Brain microvascular endothelial cell (primary cell): Measurements from ENCODE around the gene CRAMP1.

Experiments
- DNase-seq: peaks from one replicate; pipeline ENCODE4 v3.0.0-alpha.2; 2020
- H3K27ac ChIP-seq: fragments of 250-450 bp; sonication (Bioruptor Pico); 2 replicates; pipeline ENCODE4 v1.5.1; 2020; ENCODE audit warnings: mild to moderate bottlenecking, moderate library complexity
- H3K27me3 ChIP-seq: fragments of 250-450 bp; sonication (Bioruptor Pico); replicated peaks from 2 replicates; pipeline ENCODE4 v1.5.1; 2020; ENCODE audit warnings: mild to moderate bottlenecking
- H3K36me3 ChIP-seq: fragments of 250-450 bp; sonication (Bioruptor Pico); replicated peaks from 2 replicates; pipeline ENCODE4 v1.5.1; 2020; ENCODE audit warnings: mild to moderate bottlenecking
- H3K4me3 ChIP-seq: 2 replicates; pipeline ENCODE4 v1.5.1; 2011; ENCODE audit warnings: low read depth, mild to moderate bottlenecking, control low read depth, low read length, moderate library complexity
- in situ Hi-C: cut with HindIII; loops from 2 replicates; pipeline ENCODE4 v1.10.0; 2017; ENCODE audit warnings: low sequenced_read_pairs, low pct_ligation_motif_present
- TF ChIP-seq, protein P1 (sequence below): IDR thresholded peaks from 2 replicates; pipeline ENCODE4 v1.5.1; 2011; ENCODE audit warnings: low read depth, mild to moderate bottlenecking, moderate library complexity, low read length, control low read depth, inconsistent platforms; ENCODE audit errors: missing control alignments

The CRAMP1 gene

DNA sequence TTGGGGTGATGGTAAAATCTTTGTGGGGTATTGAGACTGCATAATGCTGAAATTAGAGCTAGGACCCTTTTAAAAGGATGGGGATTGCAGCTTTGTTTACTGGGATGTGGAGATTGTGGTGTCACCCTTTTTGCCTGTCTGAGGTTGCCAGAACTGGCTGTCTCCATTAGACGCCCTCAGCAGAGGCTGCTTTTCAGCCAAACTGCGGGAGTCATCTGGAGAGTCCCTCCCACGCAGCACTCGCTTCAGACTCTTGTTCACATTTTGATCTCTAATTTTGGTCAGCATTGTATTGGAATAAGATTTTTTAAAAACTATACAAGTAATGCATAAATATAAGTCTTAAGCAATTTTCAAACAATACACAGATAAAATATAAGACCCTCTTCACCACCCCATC, 38.0 kb downstream of the CRAMP1 start:
- no peak overlapping the region for H3K27ac ChIP-seq
- in situ Hi-C loops = no loop called here
- no peaks in the 10 kb centered on the region for H3K27me3 ChIP-seq
- no peak for DNase-seq
- TF ChIP-seq, protein P1, sequence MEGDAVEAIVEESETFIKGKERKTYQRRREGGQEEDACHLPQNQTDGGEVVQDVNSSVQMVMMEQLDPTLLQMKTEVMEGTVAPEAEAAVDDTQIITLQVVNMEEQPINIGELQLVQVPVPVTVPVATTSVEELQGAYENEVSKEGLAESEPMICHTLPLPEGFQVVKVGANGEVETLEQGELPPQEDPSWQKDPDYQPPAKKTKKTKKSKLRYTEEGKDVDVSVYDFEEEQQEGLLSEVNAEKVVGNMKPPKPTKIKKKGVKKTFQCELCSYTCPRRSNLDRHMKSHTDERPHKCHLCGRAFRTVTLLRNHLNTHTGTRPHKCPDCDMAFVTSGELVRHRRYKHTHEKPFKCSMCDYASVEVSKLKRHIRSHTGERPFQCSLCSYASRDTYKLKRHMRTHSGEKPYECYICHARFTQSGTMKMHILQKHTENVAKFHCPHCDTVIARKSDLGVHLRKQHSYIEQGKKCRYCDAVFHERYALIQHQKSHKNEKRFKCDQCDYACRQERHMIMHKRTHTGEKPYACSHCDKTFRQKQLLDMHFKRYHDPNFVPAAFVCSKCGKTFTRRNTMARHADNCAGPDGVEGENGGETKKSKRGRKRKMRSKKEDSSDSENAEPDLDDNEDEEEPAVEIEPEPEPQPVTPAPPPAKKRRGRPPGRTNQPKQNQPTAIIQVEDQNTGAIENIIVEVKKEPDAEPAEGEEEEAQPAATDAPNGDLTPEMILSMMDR = no peak
- H3K36me3 ChIP-seq = peaks cover 36% of the 10 kb centered on the region
- H3K4me3 ChIP-seq = no peak overlapping the region

GRCh38 chr16:1651094-1651973, 39.2 kb downstream of the CRAMP1 start:
- Histone ChIP-seq H3K27ac (no peak overlapping the region), H3K36me3 (peaks cover 42% of the 10 kb centered on the region), H3K4me3 (no peak overlapping the region), H3K27me3 (no peaks in the 10 kb centered on the region)
- in situ Hi-C loops = no loop called here
- TF ChIP-seq, protein P1 = no peak
- DNase-seq = no peak

GRCh38 chr16:1651974-1652312, 39.8 kb downstream of the CRAMP1 start:
- Histone ChIP-seq H3K27me3 (no peaks in the 10 kb centered on the region), H3K27ac (no peak overlapping the region), H3K36me3 (peaks cover 48% of the 10 kb centered on the region), H3K4me3 (no peak overlapping the region)
- no peak for DNase-seq
- in situ Hi-C loops = no loop called here
- TF ChIP-seq, protein P1 = no peak

- in situ Hi-C loops = no loop called here
- Histone ChIP-seq H3K36me3 (peaks cover 57% of the 10 kb centered on the region), H3K27ac (no peak overlapping the region), H3K27me3 (no peaks in the 10 kb centered on the region), H3K4me3 (no peak overlapping the region)
- DNase-seq = no peak
- TF ChIP-seq, protein P1 = no peak
These were observed 40.9 kb downstream of the CRAMP1 start for GRCh38 chr16:1653023-1653422.

DNA sequence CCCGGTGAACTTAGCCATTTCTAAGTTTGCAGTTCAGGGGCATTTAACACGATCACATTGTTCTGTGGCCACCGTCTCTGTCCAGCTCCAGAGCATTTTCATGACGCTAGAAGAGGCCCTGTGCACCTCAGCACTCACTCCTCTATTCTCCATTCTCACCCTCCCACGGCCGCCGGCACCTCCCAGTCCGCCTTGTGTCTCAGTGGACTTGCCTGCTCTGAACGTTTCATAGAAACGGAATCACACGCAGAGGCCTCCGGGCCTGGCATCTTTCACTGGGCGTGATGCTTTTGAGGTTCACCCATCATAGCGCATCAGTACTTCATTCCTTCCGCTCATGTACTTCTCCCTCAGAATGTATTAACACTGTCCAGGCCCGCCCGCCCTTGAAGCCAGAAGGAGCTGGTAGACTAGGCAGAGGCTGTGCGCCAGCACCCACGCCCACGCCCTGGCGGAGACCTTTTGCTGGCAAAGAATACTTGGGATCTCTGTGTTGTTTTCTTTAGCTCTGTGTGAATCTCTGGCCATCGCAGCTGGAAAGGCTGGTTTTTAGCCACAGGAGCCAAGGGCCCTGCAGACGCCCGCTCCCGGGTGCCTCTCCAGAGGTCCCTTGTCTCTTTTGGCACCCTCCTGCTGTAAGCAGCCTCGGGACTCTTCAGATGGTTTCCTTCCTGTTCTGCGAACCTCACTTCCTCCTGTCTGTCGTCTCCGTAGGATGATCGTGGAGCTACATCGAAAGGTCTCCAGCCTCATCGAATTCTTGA, 42.5 kb downstream of the CRAMP1 start:
- H3K4me3 ChIP-seq = no peak overlapping the region
- no peak for DNase-seq
- no peak overlapping the region for H3K27ac ChIP-seq
- no peaks in the 10 kb centered on the region for H3K27me3 ChIP-seq
- H3K36me3 ChIP-seq = peaks cover 61% of the 10 kb centered on the region
- TF ChIP-seq, protein P1 = no peak
- in situ Hi-C loops = no loop called here
